ENCODE measurements around the gene ACER3. TPM values are rescaled to one million over a fixed set of nuclear protein-coding genes. Genes with fewer than 3 reads are reported as not detected.
"Not testable (repeated sequence)": the region's sequence is repeated elsewhere in the genome, so short reads cannot be mapped to it uniquely, and the experiment has no call there.

The ACER3 gene
- total RNA-seq, 1 donor from 2014 or later = 27.6 TPM

- no peaks in the 10 kb centered on the region for H3K27me3 ChIP-seq (ENCODE audit: control insufficient read depth, insufficient read depth, low read length)
Observed at GRCh38 chr11:77009533-77010160, 148.9 kb downstream of the ACER3 start.

GRCh38 chr11:77014669-77015068 is 154.0 kb downstream of the ACER3 start:
- no peak overlapping the region for H3K4me3 ChIP-seq (ENCODE audit: low read depth, low read length)
- no peak for TF ChIP-seq CTCF (IDR thresholded peaks at IDR 0.05; ENCODE audit: insufficient read depth, low read length, poor library complexity, severe bottlenecking)
- no peaks in the 10 kb centered on the region for H3K27me3 ChIP-seq (ENCODE audit: control insufficient read depth, insufficient read depth, low read length)
- no peak for DNase-seq (ENCODE audit: low read depth)
- H3K36me3 ChIP-seq (ENCODE audit: control insufficient read depth, insufficient read depth, low read length) = no peaks in the 10 kb centered on the region

More at GRCh38 chr11:77009533-77010160, 148.9 kb downstream of the ACER3 start:
- no peak for TF ChIP-seq CTCF (IDR thresholded peaks at IDR 0.05; ENCODE audit: insufficient read depth, low read length, poor library complexity, severe bottlenecking)
- Histone ChIP-seq H3K36me3 (ENCODE audit: control insufficient read depth, insufficient read depth, low read length) (no peaks in the 10 kb centered on the region), H3K4me3 (ENCODE audit: low read depth, low read length) (no peak overlapping the region)
- no peak for DNase-seq (ENCODE audit: low read depth)

GRCh38 chr11:77018396-77018924 is 157.7 kb downstream of the ACER3 start:
- H3K27me3 ChIP-seq (ENCODE audit: control insufficient read depth, insufficient read depth, low read length); H3K36me3 ChIP-seq (ENCODE audit: control insufficient read depth, insufficient read depth, low read length); H3K4me3 ChIP-seq (ENCODE audit: low read depth, low read length); DNase-seq (ENCODE audit: low read depth): not testable (repeated sequence)

GRCh38 chr11:77019976-77020595 is 159.4 kb downstream of the ACER3 start:
- Histone ChIP-seq H3K36me3 (ENCODE audit: control insufficient read depth, insufficient read depth, low read length) (no peaks in the 10 kb centered on the region), H3K27me3 (ENCODE audit: control insufficient read depth, insufficient read depth, low read length) (no peaks in the 10 kb centered on the region), H3K4me3 (ENCODE audit: low read depth, low read length) (no peak overlapping the region)
- DNase-seq (ENCODE audit: low read depth) = peak; percentile 37
- TF ChIP-seq CTCF (IDR thresholded peaks at IDR 0.05; ENCODE audit: insufficient read depth, low read length, poor library complexity, severe bottlenecking) = no peak

- no peak for TF ChIP-seq CTCF (IDR thresholded peaks at IDR 0.05; ENCODE audit: insufficient read depth, low read length, poor library complexity, severe bottlenecking)
- Histone ChIP-seq H3K4me3 (ENCODE audit: low read depth, low read length) (no peak overlapping the region), H3K27me3 (ENCODE audit: control insufficient read depth, insufficient read depth, low read length) (no peaks in the 10 kb centered on the region), H3K36me3 (ENCODE audit: control insufficient read depth, insufficient read depth, low read length) (no peaks in the 10 kb centered on the region)
- DNase-seq (ENCODE audit: low read depth) = no peak
Observed at GRCh38 chr11:77020734-77021133, 160.0 kb downstream of the ACER3 start.

GRCh38 chr11:77024745-77025144 is 164.0 kb downstream of the ACER3 start:
- no peak for TF ChIP-seq CTCF (IDR thresholded peaks at IDR 0.05; ENCODE audit: insufficient read depth, low read length, poor library complexity, severe bottlenecking)

More at GRCh38 chr11:77024745-77025144, 164.0 kb downstream of the ACER3 start:
- Histone ChIP-seq H3K4me3 (ENCODE audit: low read depth, low read length) (no peak overlapping the region), H3K27me3 (ENCODE audit: control insufficient read depth, insufficient read depth, low read length) (no peaks in the 10 kb centered on the region), H3K36me3 (ENCODE audit: control insufficient read depth, insufficient read depth, low read length) (no peaks in the 10 kb centered on the region)
- DNase-seq (ENCODE audit: low read depth) = no peak
